GM19452 (cell line): ENCODE measurements around the gene IL1RAPL2.

Experiments used
- ATAC-seq: cut with Tn5 transposase; IDR thresholded peaks from one replicate; pipeline ENCODE4 v1.9.1; 2021; ENCODE audit not compliant: unreplicated experiment

Gene IL1RAPL2

DNA sequence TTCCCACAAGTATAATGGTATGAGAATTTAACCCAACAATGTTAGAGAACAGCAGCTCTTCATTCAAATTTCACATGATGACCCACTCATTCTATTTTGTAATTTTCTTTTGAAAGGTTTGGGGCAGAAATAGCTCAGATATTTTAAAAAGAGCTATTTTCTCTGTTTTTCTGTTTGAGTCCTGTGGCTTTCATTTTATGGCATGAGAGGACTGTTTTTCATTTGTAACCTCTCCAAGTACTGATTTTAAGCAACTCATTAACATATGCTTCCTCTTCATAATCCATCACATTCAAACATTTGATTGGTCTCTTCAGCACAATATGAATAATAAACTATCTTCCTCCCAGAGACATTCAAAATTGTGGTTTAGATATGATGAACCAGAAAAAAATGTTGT lies 783.5 kb downstream of the IL1RAPL2 start:
- no peak for ATAC-seq

DNA sequence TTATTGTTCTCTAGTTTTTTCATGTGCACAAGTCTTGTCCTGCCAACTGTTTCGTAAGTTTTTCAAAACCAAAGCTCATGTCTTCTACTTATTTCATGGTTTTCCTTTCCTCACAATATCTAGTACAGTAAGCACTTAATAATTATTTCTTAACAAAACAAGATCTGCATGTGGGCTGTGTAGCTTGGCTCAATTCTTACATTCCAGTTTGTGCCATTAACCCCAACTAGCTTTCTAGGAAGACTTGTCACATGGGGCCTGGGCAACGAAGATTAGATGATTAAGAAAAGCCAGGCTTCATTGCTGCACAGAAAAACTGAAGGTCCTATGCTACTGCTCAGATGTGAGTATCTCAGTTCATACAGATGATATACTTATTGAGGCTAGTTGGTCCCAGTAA lies 809.8 kb downstream of the IL1RAPL2 start:
- ATAC-seq = no peak

DNA sequence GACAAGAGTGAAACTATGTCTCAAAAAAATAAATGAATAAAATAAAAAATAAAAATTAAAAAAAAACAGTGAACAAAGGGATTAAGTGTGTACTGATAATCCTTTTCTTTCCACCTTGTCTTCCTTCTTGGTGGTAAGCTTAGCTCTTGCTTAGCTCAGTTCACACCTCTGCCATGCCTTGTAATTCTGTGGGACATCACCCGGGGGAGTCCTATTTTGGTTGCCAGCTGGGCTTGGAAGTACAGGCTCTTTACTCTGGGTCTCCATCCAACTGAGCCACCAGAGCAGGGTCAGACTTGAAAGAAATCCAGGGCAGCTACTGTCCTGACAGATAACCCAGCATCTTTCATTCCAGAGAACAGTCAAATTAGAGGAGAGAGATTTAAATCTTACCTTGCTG lies 858.7 kb downstream of the IL1RAPL2 start:
- no peak for ATAC-seq

DNA sequence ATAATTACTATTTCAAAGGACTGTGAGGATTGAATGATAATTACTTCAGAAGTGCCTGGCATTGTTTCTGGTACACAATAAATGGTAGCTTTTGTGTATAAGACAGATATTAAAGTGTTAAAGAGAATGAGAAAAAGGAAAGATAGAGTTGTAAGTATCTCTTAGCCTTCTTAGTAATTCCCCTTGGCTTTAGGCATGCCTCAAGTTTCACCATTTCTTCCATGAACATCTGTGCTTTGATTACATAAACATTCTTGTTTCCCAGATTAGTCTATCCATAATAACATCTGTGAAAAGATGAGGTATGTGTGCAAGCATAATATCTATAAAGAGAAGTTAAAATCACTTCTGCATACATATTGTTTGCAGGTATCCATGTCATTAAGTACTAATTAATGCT lies 885.4 kb downstream of the IL1RAPL2 start:
- no peak for ATAC-seq

DNA sequence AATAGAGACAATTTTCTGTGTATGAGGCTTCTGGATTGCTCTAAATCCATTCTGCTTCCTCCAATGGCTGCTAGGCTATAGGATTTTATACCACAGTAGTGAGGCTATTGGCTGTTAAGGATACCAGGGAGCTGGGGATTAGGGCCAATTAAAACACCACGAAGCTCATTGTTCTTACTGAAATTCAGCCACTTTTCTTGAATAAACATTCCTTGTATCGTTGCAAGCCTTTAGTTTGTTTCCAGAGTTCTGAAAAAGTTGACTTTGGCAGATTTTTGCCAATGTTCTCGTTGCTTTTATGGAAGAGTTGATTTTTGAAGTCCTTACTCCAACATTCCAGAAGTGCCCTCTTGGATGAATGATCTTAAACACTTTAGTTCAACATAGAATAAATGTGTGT lies 892.8 kb downstream of the IL1RAPL2 start:
- ATAC-seq = no peak

DNA sequence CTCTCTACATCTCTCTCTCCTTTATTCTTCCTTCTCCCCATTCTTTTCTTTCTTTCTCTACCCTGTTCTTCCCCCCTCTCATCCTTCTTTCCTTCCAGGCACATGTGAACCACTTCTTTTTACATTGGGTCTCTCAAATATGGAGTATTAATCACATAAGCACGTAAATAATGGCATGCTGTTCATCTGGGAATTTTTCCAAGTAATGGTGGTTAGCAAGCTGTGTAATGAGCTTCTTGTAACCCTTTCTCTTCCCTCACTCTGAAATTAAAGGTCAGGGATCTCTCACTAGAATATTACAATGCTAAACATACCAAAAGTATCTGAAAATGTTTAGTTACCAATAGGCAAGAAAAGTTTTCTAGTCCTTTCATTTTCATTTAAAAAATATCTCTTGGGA lies 894.4 kb downstream of the IL1RAPL2 start:
- no peak for ATAC-seq

DNA sequence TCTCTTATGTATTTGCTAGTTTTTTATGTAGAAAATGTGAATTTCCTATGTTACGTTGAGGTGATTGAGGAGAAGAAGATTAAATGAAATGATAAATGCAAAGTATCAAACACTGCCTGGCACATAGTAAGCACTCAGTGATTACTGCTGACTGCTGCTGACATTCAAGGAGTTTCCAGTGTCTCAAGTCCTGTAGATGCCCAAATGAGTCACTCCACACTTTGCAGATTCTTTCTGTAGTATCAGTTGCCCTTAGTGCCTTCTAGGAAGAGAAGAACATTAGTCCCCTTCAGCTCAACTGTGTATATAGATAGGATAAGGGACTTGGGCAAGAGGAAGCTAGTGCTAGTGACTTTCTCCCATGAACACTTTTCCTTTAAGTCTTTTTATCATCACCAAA lies 895.0 kb downstream of the IL1RAPL2 start:
- no peak for ATAC-seq

DNA sequence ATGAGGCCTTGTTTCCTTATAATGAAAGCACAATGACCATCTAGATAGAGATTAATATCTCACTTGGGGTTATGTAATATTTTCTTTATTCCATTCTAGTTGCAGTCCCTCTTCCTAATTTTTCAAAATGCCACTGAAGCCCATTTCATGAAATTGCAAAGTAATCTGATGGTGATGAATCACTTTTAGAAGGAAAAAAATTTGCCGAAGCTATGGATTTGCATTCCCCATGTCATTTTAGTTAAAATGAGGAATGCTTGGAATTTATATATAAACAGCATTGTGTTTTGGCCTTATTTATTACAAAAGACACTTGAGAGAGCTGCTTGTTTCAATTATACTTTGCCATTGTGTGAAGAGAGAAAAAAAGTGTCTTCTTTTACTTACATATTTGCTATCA lies 896.2 kb downstream of the IL1RAPL2 start:
- no peak for ATAC-seq

DNA sequence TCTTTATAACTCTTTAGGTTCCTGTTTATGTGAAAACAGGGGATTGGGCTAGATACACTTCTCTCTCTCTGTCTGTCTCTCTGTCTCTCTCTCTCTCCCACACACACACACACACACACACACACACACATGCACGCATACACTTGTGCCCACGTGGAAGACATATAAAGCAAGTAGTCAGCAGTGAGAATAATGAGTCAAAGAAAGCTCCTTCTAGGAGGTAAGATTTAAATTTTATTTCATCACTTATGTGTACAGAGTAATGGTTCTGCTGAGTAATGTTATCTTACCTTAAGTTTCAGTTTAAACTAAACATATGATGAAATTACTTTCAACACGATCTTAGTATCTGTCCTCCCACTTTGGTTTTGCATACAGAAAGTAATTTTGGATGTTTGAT lies 897.5 kb downstream of the IL1RAPL2 start:
- no peak for ATAC-seq

DNA sequence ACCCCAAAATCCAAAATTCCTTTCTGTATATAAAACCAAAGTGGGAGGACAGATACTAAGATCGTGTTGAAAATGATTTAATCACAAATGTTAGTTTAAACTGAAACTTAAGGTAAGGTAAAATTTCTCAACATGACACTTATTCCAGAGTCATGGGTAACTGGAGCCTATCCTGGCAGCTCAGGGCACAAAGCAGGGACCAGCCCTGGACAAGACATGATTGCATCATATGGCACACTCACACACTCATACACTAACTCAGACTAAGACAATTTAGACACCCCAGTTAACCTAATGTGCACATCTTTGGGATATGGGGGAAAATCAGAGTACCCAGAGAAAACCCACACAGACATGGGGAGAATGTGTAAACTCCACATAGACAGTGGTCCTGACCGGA lies 898.6 kb downstream of the IL1RAPL2 start:
- ATAC-seq = no peak

DNA sequence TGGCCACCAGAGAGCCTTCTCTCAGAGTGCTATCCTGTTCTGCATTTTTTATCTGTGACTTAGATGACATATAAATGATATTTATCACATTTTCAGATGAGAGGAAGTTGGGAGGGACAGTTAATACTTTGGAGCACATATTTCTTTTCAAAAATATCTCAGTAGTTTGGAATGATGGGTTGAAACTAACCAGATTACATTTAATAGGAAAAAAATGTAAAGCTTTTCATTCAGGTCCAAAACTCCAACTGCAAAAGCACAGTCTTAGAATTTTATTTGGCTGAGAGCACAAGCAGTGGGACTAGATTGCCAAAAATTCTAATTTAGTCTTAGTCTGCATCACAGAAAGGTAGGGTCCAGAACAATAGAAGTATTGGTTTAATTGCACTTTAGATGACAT lies 902.7 kb downstream of the IL1RAPL2 start:
- no peak for ATAC-seq

DNA sequence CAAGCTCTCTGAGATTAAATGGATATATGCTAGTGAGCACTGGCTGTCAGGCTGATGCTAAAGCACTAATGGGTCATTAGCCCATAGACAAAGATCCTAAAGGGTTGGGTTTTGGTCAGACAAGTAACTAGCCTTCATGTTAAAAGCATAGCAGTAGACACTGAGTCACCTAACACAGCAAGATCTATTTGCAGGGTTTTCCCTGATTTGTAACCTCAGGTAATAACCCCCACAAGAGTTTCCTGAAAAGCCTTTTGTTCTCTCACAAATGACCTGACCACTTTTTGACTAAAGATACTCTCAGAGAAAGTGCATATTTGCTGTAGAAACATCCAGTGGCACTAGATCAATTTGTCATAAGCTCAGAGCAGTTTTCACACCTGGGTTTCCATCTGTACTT lies 905.6 kb downstream of the IL1RAPL2 start:
- ATAC-seq = no peak

DNA sequence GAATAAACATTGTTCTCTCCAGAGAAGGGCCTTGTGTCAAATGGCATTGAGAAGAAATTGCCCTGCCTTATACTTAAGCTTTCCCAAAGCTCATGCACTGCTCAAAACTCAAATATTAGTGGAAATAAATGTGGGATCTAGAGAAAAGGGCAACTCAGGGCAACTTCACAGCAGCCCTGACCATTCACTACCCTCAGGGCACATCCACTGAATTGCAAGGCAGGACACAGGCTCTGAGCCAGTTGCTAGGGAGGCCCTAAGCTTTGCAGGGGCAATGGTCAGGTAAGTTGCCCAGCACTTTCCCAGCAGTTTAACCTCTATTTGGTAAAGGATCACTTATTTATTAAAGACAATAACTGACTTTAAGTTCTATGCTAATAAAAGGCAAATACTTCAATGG lies 909.8 kb downstream of the IL1RAPL2 start:
- ATAC-seq = no peak

DNA sequence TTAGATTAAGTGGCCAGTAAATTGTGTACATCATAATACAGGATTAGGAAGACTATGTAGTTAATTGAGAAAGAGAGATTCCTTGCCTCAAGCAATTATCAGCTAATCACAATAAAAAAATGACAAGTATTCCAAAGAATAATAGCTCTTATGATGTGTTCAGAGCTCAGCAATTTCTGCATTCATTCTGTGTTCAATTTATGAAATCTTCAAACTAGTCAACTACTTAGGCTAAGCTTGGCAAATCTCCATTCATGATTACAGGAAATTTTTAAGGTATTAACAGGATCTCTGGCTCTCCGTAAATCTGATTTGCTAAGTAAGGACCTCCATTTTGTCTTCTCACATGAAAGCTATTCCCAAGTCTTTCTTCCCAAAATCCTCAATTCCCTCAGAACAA lies 911.4 kb downstream of the IL1RAPL2 start:
- no peak for ATAC-seq

DNA sequence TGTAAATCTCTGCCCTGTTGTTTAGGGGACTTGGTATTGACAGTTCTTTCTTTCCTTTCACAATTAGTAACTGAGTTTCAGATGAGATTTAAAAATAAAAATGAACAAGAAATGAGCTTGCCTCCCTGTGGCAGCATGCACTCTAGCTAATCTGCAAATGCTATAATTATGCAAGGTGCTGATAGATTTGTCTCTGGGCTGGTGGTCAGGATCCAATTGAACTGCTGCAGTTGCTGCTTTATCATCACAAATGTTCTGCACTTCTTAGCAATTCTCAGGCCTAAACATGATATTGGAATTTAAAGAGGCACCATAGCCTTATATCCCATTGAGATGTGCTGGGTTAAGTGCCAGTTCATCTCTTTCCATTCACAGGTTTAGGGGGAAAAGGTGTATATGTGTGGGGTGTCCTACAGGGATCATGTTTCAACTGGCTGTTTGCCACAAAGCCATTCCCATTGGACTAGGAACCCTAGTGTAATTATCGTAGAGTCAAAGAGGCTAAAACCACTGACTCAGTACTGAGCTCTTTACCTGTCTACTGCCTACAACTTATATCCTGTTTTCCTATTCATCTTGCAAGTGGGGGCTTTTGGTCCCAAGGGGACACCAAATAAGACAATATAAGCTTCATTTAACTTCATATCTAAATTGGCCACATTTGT lies 914.8 kb downstream of the IL1RAPL2 start:
- ATAC-seq = no peak

DNA sequence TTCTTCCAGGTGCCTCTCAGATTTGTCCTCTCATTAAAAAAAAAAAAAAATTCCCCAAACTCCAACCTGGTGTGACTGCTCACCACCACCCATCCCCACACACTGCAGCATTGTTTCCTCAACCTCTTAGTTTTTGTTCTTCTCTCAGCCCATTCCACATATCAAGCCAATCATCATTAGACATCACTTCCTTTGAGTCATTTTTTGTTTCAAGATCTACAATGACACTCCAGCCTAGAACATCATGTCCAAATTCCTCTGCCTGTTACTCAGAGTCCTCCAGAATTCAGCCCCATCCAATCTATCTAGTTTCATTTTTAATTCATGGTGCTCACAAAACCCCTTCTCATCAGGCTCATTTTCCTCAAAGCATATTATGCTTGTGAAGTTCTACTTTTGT lies 917.0 kb downstream of the IL1RAPL2 start:
- no peak for ATAC-seq

DNA sequence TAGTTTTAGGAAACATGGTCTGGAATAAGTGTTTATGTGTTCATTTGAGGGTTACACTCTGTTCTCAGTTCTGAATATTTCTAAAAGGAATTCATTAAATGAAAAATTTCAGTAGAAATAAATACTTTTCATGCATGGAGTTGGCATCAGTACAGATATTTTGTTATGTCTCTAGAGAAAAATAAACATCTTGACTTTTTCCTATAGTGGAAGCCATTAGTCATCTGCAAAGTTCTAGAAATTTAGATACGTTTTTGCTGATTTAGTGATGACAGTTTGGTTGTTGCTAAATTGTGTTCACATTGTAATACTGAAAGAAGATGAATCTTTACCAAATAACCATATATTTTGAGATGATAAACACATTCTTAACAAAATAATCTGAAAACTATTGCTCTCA lies 922.7 kb downstream of the IL1RAPL2 start:
- ATAC-seq = no peak

DNA sequence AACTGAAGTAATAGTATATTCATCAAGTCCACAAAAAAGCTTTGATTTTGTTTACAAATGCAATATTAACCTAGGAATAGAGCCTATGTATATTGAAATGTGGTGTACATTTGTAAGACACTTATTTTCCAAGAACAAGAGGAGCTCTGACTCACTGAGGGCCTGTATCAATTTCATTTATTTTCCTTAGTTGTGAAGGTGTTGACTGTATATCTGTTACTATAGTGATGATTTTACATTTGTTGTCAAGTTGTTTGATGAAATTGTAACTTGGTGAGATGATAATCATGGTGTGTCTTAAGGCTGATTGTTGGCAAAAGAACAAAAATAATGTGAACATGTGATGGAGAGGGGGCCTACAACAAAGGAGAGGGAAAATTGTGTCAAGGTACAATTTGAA lies 929.4 kb downstream of the IL1RAPL2 start:
- no peak for ATAC-seq

DNA sequence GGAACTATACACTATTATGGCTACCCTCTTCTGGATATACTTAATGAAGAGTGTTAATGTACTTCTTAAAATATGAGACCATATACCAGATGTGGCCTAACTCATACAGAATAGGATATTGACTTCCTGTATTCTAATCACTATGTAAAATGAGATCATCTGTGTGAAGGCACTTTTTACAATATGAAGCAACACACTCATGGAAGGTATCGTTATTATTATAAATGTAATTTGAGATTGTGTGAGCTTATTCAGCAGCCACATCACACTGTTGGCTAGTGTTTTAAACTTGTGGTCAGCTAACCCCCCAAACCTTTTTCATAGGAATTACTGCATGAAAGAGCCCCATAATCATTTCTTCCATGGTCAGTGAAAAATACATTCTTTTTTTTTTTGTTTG lies 936.3 kb downstream of the IL1RAPL2 start:
- no peak for ATAC-seq

DNA sequence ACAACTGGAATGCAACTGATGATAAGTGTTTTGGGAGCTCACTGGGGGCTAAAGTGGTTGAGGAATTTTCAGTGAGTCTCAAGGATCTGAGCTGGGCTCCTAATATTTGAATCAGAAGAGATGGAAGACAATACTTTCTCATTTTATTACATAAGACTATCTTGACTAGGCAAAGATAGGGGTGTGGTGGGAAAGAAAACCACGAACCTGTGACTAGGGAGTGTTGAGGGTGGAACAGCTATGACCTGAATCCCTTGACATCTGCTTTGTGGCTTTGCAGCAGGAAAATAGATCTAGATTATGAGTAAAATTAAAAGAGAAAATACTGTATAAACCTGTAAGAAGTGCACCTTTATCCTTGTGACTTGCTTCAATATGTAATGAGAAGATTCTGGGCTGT lies 949.6 kb downstream of the IL1RAPL2 start:
- ATAC-seq = no peak

DNA sequence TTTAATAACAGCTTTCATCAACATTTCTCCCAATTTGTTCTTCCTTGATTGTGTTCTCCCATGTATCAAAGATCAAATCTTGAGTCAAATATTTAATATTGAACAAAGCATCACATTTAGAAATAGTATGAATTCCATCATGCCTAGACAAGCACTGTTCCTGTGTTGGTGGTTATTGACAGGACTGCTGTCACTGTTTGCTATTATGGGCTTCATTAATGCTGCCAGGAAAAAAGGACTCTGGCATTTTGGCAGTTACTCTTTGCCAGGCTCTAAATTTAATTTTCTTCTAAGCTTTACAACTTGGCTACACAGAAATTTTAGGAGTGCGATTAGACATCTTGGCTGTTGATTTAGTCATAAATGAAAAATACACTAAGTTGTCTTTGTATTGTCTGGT lies 960.4 kb downstream of the IL1RAPL2 start:
- no peak for ATAC-seq

DNA sequence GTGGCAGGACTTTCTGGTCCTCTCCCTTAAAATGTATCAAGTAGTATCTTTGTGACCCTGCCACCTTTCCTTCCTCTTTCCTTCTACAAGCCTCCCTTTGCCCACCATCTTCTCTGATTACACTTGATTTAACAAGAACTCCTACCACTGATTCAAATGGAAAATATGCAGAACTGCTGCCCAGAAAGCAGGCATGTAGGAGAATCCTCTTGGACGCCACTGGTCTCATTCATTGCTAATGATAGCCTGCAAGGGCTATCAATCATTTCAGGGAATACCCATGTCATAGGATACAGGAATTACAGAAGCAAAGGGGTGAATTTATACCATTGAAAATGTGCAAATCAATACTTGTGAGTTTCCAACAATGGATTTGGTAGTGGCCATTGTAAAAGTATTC lies 961.8 kb downstream of the IL1RAPL2 start:
- ATAC-seq = no peak

DNA sequence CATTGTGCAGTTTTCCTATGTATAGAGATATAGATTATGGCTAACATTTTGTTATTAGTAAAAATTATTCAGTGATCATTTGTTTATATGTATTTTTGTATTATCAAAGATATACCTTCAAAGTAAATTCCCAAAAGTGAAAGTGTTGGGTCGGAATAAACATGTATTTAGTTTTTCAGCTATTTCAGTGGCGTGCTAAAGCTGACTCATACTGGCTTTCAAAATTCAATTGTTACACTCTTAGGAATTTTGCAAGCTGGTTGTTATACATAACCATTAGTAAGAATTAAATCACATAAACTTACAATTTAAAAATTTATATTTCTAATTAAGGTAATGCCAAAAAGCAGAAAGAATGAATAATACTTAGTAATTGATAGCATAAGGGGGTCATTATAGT lies 968.0 kb downstream of the IL1RAPL2 start:
- no peak for ATAC-seq

DNA sequence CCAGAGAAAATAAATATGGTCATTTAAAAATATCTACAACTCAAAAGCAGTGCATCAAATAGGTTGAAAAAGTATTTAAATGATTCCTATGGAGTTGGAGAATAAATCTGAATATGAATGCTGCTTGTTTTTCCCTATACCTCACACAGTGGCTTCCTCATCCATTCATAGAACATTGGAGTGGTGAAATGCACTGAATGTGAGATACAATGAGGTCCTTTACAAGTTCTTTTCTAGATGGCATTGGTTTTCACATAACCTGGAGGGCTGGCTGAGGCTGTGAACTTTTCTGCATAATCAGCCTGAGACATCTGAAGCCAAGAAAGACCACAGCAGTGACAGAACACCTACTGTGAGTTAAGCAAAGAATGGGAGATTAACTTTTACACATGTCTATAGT lies 977.3 kb downstream of the IL1RAPL2 start:
- no peak for ATAC-seq
